Endometrial microvascular endothelial cells (primary cell): ENCODE data around the gene HSPB7. TPM values are rescaled to one million over a fixed set of nuclear protein-coding genes. Genes with fewer than 3 reads are reported as not detected.

Source experiments
- in situ Hi-C: cut with HindIII; loops from 2 replicates; pipeline ENCODE4 v1.10.0; 2017; ENCODE audit warnings: low sequenced_read_pairs, low pct_unique_long_range_greater_than_20kb; ENCODE audit errors: inconsistent ontology term
- total RNA-seq: library from RNA; depleted of rRNA; stranded (reverse); fragments of >200 nt; gene quantifications from one replicate; pipeline ENCODE4 v1.2.3, GENCODE V29; 2015; ENCODE audit errors: inconsistent ontology term

The HSPB7 gene
- total RNA-seq, 1 donor from 2014 or later: not detected

DNA sequence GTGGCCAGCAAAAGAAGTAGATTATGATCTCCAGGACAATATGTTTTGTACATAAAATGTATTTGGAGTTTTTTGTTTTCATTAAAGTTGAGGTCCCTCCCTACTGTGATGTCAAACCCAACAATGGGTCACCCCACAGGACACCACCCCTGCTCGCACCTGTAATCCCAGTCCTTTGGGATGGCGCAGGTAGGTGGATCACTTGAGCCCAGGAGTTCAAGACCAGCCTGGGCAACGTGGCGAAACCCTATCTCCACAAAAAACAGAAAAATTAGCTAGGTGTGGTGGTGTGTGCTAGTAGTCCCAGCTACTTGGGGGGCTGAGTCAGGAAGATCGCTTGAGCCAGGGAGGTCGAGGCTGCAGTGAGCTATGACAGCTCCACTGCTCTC lies 50.9 kb downstream of the HSPB7 start:
- in situ Hi-C loops: no loop called here

DNA sequence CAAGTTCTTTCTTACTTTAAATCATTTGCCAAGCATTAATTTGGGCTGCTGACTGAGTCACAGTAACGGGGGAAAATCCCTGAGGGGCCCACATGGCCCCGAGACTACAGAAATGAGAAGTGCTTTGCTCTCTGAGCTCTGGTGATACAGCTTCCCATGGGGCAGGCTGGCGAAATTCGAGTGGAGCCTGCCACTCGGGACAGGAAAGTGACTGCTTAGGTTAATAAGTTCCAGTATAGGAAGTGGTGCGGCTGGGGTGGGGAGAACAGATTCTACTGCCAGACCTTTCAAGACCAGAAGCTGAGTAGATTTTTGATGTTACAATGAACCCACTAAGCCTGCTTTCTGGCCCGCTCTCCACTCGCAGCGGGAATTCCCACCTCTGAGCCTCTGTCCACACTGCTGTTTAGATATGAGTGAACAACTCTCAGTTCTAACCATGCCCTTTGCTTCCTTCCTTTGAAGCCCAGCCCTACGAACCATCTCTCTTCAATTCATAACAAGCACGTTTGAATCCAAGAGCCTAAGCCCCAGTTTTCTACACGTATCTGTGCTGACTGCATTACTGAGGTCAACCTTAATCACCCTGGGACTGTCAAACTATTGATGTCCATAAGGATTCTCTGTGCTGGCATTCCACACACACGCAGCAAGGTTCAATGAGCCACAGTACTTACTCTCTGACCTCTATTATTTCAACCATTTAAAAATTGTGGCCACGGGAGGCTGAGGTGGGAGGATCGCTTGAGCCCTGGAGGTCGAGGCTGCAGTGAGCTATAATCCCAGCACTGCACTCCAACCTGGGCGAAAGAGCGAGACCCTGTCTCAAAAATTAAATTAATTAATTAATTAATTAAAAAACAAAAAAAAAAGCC lies 51.5 kb downstream of the HSPB7 start:
- in situ Hi-C loops: no loop called here

DNA sequence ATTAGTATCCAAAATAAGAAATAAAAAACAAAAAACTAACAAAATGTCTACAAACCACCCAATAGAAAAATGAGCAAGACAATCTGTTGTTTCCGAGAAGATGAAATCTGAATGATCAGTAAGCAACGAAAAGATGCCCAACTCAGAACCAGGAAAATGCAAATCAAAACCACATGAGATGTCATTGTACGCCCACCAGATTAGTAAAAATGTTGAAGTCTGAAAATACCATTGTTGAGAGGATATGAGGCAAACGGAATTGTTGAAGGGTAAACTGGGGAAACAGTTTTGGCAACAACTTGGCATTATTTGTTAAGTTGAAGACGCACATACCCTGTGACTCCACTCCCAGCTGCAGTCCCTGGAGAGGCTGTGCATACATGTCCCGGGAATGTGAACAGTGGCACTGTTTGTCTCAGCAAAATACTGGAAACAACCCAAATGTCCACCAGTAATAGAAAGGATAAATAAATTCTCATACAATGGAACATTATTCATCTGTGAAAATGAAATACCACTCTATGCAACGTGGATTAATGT lies 52.5 kb downstream of the HSPB7 start:
- in situ Hi-C loops: no loop called here

Other genes with a start within 250 kb of the HSPB7 start
- gene UQCRHL, start 210.4 kb downstream of the HSPB7 start, total RNA-seq: 2.5 TPM
- 16.5 TPM for gene SPEN, start 170.3 kb downstream of the HSPB7 start, total RNA-seq
- gene ZBTB17, start 41.9 kb downstream of the HSPB7 start, total RNA-seq: 26.5 TPM
- gene SRARP, start 13.8 kb downstream of the HSPB7 start, total RNA-seq: not detected
- gene CLCNKA, start 4.0 kb upstream of the HSPB7 start, total RNA-seq: not detected
- gene CLCNKB, start 25.7 kb upstream of the HSPB7 start, total RNA-seq: 0.93 TPM
- not detected for gene FAM131C, start 55.6 kb upstream of the HSPB7 start, total RNA-seq
- 162 TPM for gene EPHA2, start 138.0 kb upstream of the HSPB7 start, total RNA-seq
- 3.1 TPM for gene ARHGEF19, start 194.6 kb upstream of the HSPB7 start, total RNA-seq
- gene CPLANE2, start 219.1 kb upstream of the HSPB7 start, total RNA-seq: 2.7 TPM